ENCODE measurements around the gene C1RL. TPM values are rescaled to one million over a fixed set of nuclear protein-coding genes. Genes with fewer than 3 reads are reported as not detected.

C1RL gene
- total and polyA plus RNA-seq, 2 of the 4 experiments (the other 2 are of a cell fraction), result 9.1 to 12.3 TPM

- Histone ChIP-seq H3K27me3 (ENCODE audit: control insufficient read depth, insufficient read depth, low read length) (no peaks in the 10 kb centered on the region), H2BK20ac (ENCODE audit: low read depth, low read length) (no peak overlapping the region), H3K56ac (ENCODE audit: extremely low read depth, insufficient read depth, low read length) (no peak overlapping the region), H2AFZ (replicated peaks; ENCODE audit: low read length, poor library complexity) (no peak overlapping the region), H4K20me1 (ENCODE audit: insufficient read depth, low read length) (peaks cover 4% of the 10 kb centered on the region), H4K5ac (ENCODE audit: low read depth, low read length) (no peak overlapping the region), H3K4me2 (ENCODE audit: low read depth, low read length) (no peak overlapping the region), H2AK9ac (replicated peaks; ENCODE audit: low read depth, low read length, poor library complexity) (no peak overlapping the region), H2BK5ac (ENCODE audit: low read depth, low read length, poor library complexity, severe bottlenecking) (no peak overlapping the region), H2BK15ac (ENCODE audit: low read depth, low read length) (no peak overlapping the region), H3K79me1 (ENCODE audit: low read depth in 1 of 2, low read length in 2 of 2) (peaks cover 20 to 43% of the 10 kb centered on the region in 2 experiments), H4K91ac (ENCODE audit: insufficient read depth, low read depth, low read length) (no peak overlapping the region), H2BK120ac (ENCODE audit: low read depth, low read length) (no peak overlapping the region), H3K23ac (ENCODE audit: low read depth, low read length) (no peak overlapping the region), H4K8ac (ENCODE audit: low read depth in 2 of 2, low read length in 2 of 2) (no peak overlapping the region), H3K4me1 (ENCODE audit: control insufficient read depth, insufficient read depth, low read length) (peaks cover 4% of the 10 kb centered on the region; the same call in 1 of the 2 replicates), H3K4ac (ENCODE audit: low read depth, low read length) (no peak overlapping the region), H3K27ac (ENCODE audit: insufficient read depth, low read length) (no peak overlapping the region), H2AK5ac (ENCODE audit: low read depth, low read length) (no peak overlapping the region), H3K18ac (ENCODE audit: low read depth, low read length) (no peak overlapping the region), H3K9ac (ENCODE audit: low read depth, low read length) (no peak overlapping the region), H3K9me3 (ENCODE audit: control insufficient read depth, insufficient read depth, low read length) (no peaks in the 10 kb centered on the region), H3K14ac (replicated peaks; ENCODE audit: low read depth, low read length) (no peak overlapping the region), H3K9me1 (ENCODE audit: insufficient read depth, low read length) (peaks cover 10% of the 10 kb centered on the region; the same call in 1 of the 2 replicates), H3K4me3 (ENCODE audit: insufficient read depth, low read depth, low read length) (no peak overlapping the region), H3K36me3 (ENCODE audit: control insufficient read depth, insufficient read depth, low read length) (peaks cover 24% of the 10 kb centered on the region)
- POLR2A ChIA-PET (ENCODE audit: unreplicated experiment), result no interaction called here
- dilution Hi-C loops (cut with HindIII; ENCODE audit: low sequenced_read_pairs, unreplicated experiment), result no loop called here
- intact Hi-C loops (cut with micrococcal nuclease), result no loop called here
- CTCF ChIA-PET, result interaction anchor here (1.1 kb wide), 1 partner anchor 9 kb away, joined by 9 read pairs; no protein-coding TSS in a partner anchor
- in situ Hi-C loops (cut with MboI; ENCODE audit: low sequenced_read_pairs), result no loop called here
- no TSS peak for BruUV-seq (replicated peaks)
- TF ChIP-seq MXI1 (IDR thresholded peaks at IDR 0.05; ENCODE audit: borderline replicate concordance, low read depth, low read length) (no peak), ELK1 (IDR thresholded peaks at IDR 0.05; ENCODE audit: borderline replicate concordance, low read depth, low read length) (no peak), BHLHE40 (IDR thresholded peaks at IDR 0.05; ENCODE audit: low read depth, low read length) (no peak), MAZ (IDR thresholded peaks at IDR 0.05; ENCODE audit: borderline replicate concordance, low read depth, low read length) (no peak), CEBPB (IDR thresholded peaks at IDR 0.05; ENCODE audit: low read depth, low read length) (no peak), NFE2L2 (IDR thresholded peaks at IDR 0.05; ENCODE audit: low read depth, low read length) (no peak), FOS (IDR thresholded peaks at IDR 0.05; ENCODE audit: low read depth, low read length) (no peak), CTCF (conservative IDR thresholded peaks at IDR 0.05; ENCODE audit: low read depth, low read length) (no peak), CHD1 (IDR thresholded peaks at IDR 0.05; ENCODE audit: low read depth, low read length) (no peak), MAFK (IDR thresholded peaks at IDR 0.05; ENCODE audit: low read depth, low read length) (no peak)
- TF ChIP-seq, protein P1, sequence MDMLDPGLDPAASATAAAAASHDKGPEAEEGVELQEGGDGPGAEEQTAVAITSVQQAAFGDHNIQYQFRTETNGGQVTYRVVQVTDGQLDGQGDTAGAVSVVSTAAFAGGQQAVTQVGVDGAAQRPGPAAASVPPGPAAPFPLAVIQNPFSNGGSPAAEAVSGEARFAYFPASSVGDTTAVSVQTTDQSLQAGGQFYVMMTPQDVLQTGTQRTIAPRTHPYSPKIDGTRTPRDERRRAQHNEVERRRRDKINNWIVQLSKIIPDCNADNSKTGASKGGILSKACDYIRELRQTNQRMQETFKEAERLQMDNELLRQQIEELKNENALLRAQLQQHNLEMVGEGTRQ (IDR thresholded peaks at IDR 0.05; ENCODE audit: low read depth, low read length), result no peak
- WGBS, 2 experiments (ENCODE audit: extremely low coverage in 2 of 2, insufficient read length in 1 of 2), result 98% methylated on average over 9 of the region's 14 CpGs; no CpG with 5 or more reads in 1 of the 2 experiments
- no peak for DNase-seq
- ATAC-seq (ENCODE audit: low read depth), result no peak
Observed at GRCh38 chr12:7103837-7104584, 5.0 kb downstream of the C1RL start.

All from IMR-90 (cell line).